Vagina (tissue), 2 donors: ENCODE results near the gene WDR76.

Source experiments
- POLR2A ChIP-seq, 2 donors: fragments of 450-650 bp; IDR thresholded peaks; one replicate each; pipeline ENCODE4 v1.6.1; 2017; ENCODE audit warnings: antibody characterized with exemption in 2 of 2, mild to moderate bottlenecking in 2 of 2, moderate library complexity in 2 of 2
- TF ChIP-seq, protein P1 (sequence below), 3 experiments: fragments of 450-650 bp in 2 of 3; fragments of 200-600 bp in 1 of 3; sonication (generic) in 1 of 3; IDR thresholded peaks; one replicate each; pipeline ENCODE4 v1.5.1; 2017 to 2019; ENCODE audit warnings: antibody characterized with exemption in 3 of 3, mild to moderate bottlenecking in 2 of 3, moderate library complexity in 2 of 3

DNA sequence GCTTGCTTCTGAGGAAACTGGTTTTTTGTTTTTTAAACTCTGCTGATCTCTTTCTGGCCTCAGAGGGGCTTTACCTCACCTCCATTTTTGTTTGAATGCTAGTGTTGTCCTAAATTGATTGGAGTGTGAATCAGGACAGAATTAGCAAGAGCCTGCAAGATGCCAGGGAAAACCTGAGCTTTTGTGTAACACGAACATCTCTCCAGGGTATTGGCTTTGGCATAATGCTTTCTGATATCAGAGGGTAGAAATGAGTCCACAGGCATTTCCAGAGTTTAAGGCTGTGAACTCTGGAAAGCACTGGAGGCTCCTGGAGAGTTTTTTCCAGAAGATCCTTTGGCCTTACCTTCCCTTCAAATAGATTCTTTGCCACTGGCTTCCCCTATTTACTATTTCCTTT, 87.1 kb downstream of the WDR76 start:
- TF ChIP-seq POLR2A (IDR thresholded peaks at IDR 0.05), result no peak
- TF ChIP-seq, protein P1, sequence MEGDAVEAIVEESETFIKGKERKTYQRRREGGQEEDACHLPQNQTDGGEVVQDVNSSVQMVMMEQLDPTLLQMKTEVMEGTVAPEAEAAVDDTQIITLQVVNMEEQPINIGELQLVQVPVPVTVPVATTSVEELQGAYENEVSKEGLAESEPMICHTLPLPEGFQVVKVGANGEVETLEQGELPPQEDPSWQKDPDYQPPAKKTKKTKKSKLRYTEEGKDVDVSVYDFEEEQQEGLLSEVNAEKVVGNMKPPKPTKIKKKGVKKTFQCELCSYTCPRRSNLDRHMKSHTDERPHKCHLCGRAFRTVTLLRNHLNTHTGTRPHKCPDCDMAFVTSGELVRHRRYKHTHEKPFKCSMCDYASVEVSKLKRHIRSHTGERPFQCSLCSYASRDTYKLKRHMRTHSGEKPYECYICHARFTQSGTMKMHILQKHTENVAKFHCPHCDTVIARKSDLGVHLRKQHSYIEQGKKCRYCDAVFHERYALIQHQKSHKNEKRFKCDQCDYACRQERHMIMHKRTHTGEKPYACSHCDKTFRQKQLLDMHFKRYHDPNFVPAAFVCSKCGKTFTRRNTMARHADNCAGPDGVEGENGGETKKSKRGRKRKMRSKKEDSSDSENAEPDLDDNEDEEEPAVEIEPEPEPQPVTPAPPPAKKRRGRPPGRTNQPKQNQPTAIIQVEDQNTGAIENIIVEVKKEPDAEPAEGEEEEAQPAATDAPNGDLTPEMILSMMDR (IDR thresholded peaks at IDR 0.05), result no peak
